Measurements from ENCODE around the gene SMIM15. TPM values are rescaled to one million over a fixed set of nuclear protein-coding genes. Genes with fewer than 3 reads are reported as not detected.

Gene SMIM15
- total RNA-seq, 2 experiments from 2014 or later, result 16.5 to 18.2 TPM

- intact Hi-C loops (cut with DNase I, micrococcal nuclease), result no loop called here
- POLR2A ChIA-PET, result no interaction called here
- Mint-ChIP-seq H3K4me3 (no peak overlapping the region), H3K4me1 (ENCODE audit: low read depth) (peaks cover 7% of the 10 kb centered on the region), H3K36me3 (ENCODE audit: low read depth) (no peaks in the 10 kb centered on the region), H3K9me3 (no peaks in the 10 kb centered on the region), H3K27me3 (peaks cover 14% of the 10 kb centered on the region), H3K27ac (no peak overlapping the region)
- TF ChIP-seq CTCF (IDR thresholded peaks at IDR 0.05), result no peak
- no peaks in the 10 kb centered on the region for H3K36me3 ChIP-seq (ENCODE audit: insufficient read depth, low read length)
- DNase-seq (no peak), ATAC-seq (ENCODE audit: poor library complexity) (no peak)
- no peak overlapping the region for H3K4me3 ChIP-seq (ENCODE audit: low read length)
- H3K4me1 ChIP-seq (ENCODE audit: insufficient read depth, low read length), result no peaks in the 10 kb centered on the region
- no peaks in the 10 kb centered on the region for H3K9me3 ChIP-seq (ENCODE audit: control insufficient read depth in 1 of 2, insufficient read depth in 1 of 2, low read length in 2 of 2)
- no peak overlapping the region for H3K27ac ChIP-seq (ENCODE audit: low read depth in 1 of 2, low read length in 2 of 2)
- no peaks in the 10 kb centered on the region for H3K27me3 ChIP-seq (ENCODE audit: control insufficient read depth in 1 of 2, insufficient read depth in 2 of 2, low read length in 2 of 2)
- CTCF ChIA-PET, result no interaction called here
Observed at GRCh38 chr5:61186634-61187033, 24.4 kb upstream of the SMIM15 start.

- Histone ChIP-seq H3K4me3 (ENCODE audit: low read length) (no peak overlapping the region), H3K27ac (ENCODE audit: low read depth in 1 of 2, low read length in 2 of 2) (no peak overlapping the region), H3K27me3 (ENCODE audit: control insufficient read depth in 1 of 2, insufficient read depth in 2 of 2, low read length in 2 of 2) (no peaks in the 10 kb centered on the region), H3K36me3 (ENCODE audit: insufficient read depth, low read length) (no peaks in the 10 kb centered on the region), H3K9me3 (ENCODE audit: control insufficient read depth in 1 of 2, insufficient read depth in 1 of 2, low read length in 2 of 2) (no peaks in the 10 kb centered on the region), H3K4me1 (ENCODE audit: insufficient read depth, low read length) (no peaks in the 10 kb centered on the region)
- Mint-ChIP-seq H3K4me1 (ENCODE audit: low read depth) (peaks cover 7% of the 10 kb centered on the region), H3K9me3 (no peaks in the 10 kb centered on the region), H3K27me3 (peaks cover 7% of the 10 kb centered on the region), H3K36me3 (ENCODE audit: low read depth) (no peaks in the 10 kb centered on the region), H3K4me3 (no peak overlapping the region), H3K27ac (no peak overlapping the region)
- intact Hi-C loops (cut with DNase I, micrococcal nuclease), result no loop called here
- DNase-seq, result no peak
- CTCF ChIA-PET, result no interaction called here
- no peak for ATAC-seq (ENCODE audit: poor library complexity)
- no peak for TF ChIP-seq CTCF (IDR thresholded peaks at IDR 0.05)
- POLR2A ChIA-PET, result no interaction called here
Observed at GRCh38 chr5:61184708-61185107, 22.4 kb upstream of the SMIM15 start.

- CTCF ChIA-PET, result no interaction called here
- no peak for DNase-seq
- Histone ChIP-seq H3K4me3 (ENCODE audit: low read length) (no peak overlapping the region), H3K27ac (ENCODE audit: low read depth in 1 of 2, low read length in 2 of 2) (no peak overlapping the region), H3K27me3 (ENCODE audit: control insufficient read depth in 1 of 2, insufficient read depth in 2 of 2, low read length in 2 of 2) (no peaks in the 10 kb centered on the region), H3K4me1 (ENCODE audit: insufficient read depth, low read length) (no peaks in the 10 kb centered on the region), H3K36me3 (ENCODE audit: insufficient read depth, low read length) (no peaks in the 10 kb centered on the region), H3K9me3 (ENCODE audit: control insufficient read depth in 1 of 2, insufficient read depth in 1 of 2, low read length in 2 of 2) (no peaks in the 10 kb centered on the region)
- Mint-ChIP-seq H3K9me3 (no peaks in the 10 kb centered on the region), H3K27ac (no peak overlapping the region), H3K27me3 (peaks cover 7% of the 10 kb centered on the region), H3K4me1 (ENCODE audit: low read depth) (peaks cover 7% of the 10 kb centered on the region), H3K36me3 (ENCODE audit: low read depth) (no peaks in the 10 kb centered on the region), H3K4me3 (no peak overlapping the region)
- intact Hi-C loops (cut with DNase I, micrococcal nuclease), result no loop called here
- no peak for ATAC-seq (ENCODE audit: poor library complexity)
- no peak for TF ChIP-seq CTCF (IDR thresholded peaks at IDR 0.05)
- POLR2A ChIA-PET, result no interaction called here
Observed at GRCh38 chr5:61183538-61183937, 21.3 kb upstream of the SMIM15 start.
